SK-N-SH (cell line): Measurements from ENCODE around the gene SYT13. TPM values are rescaled to one million over a fixed set of nuclear protein-coding genes. Genes with fewer than 3 reads are reported as not detected.
A peak's percentile ranks its signal among the peaks of the same experiment; 100 is the strongest.
"Not testable (repeated sequence)": the region's sequence is repeated elsewhere in the genome, so short reads cannot be mapped to it uniquely, and the experiment has no call there.

Experiments
- CTCF ChIA-PET: fragments of 300-600, 350-600 bp; formaldehyde crosslinking; extraction: SDS; loops from one replicate; lab custom pipeline; 2021; lab: Yijun Ruan, JAX
- POLR2A ChIA-PET: fragments of 350-600 bp; sonication (Branson Sonifier 250); formaldehyde crosslinking; extraction: SDS; loops from one replicate; lab custom pipeline; 2020; ENCODE audit warnings: antibody characterized with exemption, inconsistent platforms; lab: Yijun Ruan, JAX
- DNase-seq: peaks from one replicate; pipeline ENCODE4 v3.0.0; 2012
- H2AFZ ChIP-seq: fragments of 200-600 bp; sonication (generic); 2 replicates; pipeline ENCODE4 v1.8.1; 2016; ENCODE audit warnings: antibody characterized with exemption, mild to moderate bottlenecking, low read depth
- H3F3A ChIP-seq: fragments of 200-600 bp; sonication (generic); replicated peaks from 2 replicates; pipeline ENCODE3; 2016; ENCODE audit warnings: antibody characterized with exemption, mild to moderate bottlenecking; ENCODE audit not compliant: insufficient read depth
- H3K27ac ChIP-seq, 2 experiments: fragments of 200-500 bp in 1 of 2; fragments of 200-600 bp in 1 of 2; sonication (Bioruptor generic) in 1 of 2; sonication (generic), shearing (Covaris generic) in 1 of 2; 2 replicates each; pipeline versions ENCODE4 v1.5.1 to v1.6.1; 2014 to 2016; ENCODE audit warnings: low read depth in 2 of 2, inconsistent platforms in 1 of 2, low read length in 1 of 2, mild to moderate bottlenecking in 1 of 2, mixed read lengths in 1 of 2
- H3K27me3 ChIP-seq: fragments of 200-600 bp; sonication (generic), shearing (Covaris generic); 2 replicates; pipeline ENCODE4 v1.6.1; 2016; ENCODE audit warnings: mixed run types; ENCODE audit not compliant: insufficient read depth
- H3K36me3 ChIP-seq, 2 experiments: fragments of 200-500 bp in 1 of 2; fragments of 200-600 bp in 1 of 2; sonication (Bioruptor generic) in 1 of 2; sonication (generic) in 1 of 2; replicated peaks in 1 of 2; 2 replicates each; pipeline versions ENCODE3 to v1.5.1; 2014 to 2016; ENCODE audit warnings: low read length in 1 of 2, mild to moderate bottlenecking in 1 of 2; ENCODE audit not compliant: insufficient read depth in 2 of 2, control insufficient read depth in 1 of 2
- H3K4me1 ChIP-seq, 2 experiments: fragments of 200-500 bp in 1 of 2; fragments of 200-600 bp in 1 of 2; sonication (Bioruptor generic) in 1 of 2; sonication (generic), shearing (Covaris generic) in 1 of 2; 2 replicates each; pipeline versions ENCODE4 v1.5.1 to v1.6.1; 2014 to 2016; ENCODE audit warnings: low read depth in 1 of 2, low read length in 1 of 2, mixed run types in 1 of 2; ENCODE audit not compliant: insufficient read depth in 2 of 2, control insufficient read depth in 1 of 2
- H3K4me2 ChIP-seq: fragments of 200-600 bp; sonication (generic), shearing (Covaris generic); 2 replicates; pipeline ENCODE4 v1.6.1; 2017; ENCODE audit warnings: mixed run types
- H3K4me3 ChIP-seq, 2 experiments: fragments of 200-500 bp in 1 of 2; fragments of 200-600 bp in 1 of 2; sonication (Bioruptor generic) in 1 of 2; sonication (generic), shearing (Covaris generic) in 1 of 2; 2 replicates each; pipeline versions ENCODE4 v1.5.1 to v1.8.1; 2014 to 2016; ENCODE audit warnings: low read depth in 2 of 2, inconsistent platforms in 1 of 2, low read length in 1 of 2, mild to moderate bottlenecking in 1 of 2, mixed read lengths in 1 of 2, moderate library complexity in 1 of 2
- H3K79me2 ChIP-seq: fragments of 200-600 bp; sonication (generic); 2 replicates; pipeline ENCODE4 v1.8.1; 2017; ENCODE audit warnings: mild to moderate bottlenecking; ENCODE audit not compliant: insufficient read depth
- H3K9ac ChIP-seq: fragments of 200-600 bp; sonication (generic); 2 replicates; pipeline ENCODE4 v1.6.1; 2017; ENCODE audit warnings: mixed run types
- H3K9me2 ChIP-seq: fragments of 200-600 bp; sonication (generic); 2 replicates; pipeline ENCODE4 v1.6.1; 2017; ENCODE audit warnings: mixed run types
- H3K9me3 ChIP-seq: fragments of 200-600 bp; sonication (generic); 2 replicates; pipeline ENCODE4 v1.6.1; 2017; ENCODE audit warnings: mixed run types, mild to moderate bottlenecking, moderate library complexity
- H4K20me1 ChIP-seq: fragments of 200-600 bp; sonication (generic); 2 replicates; pipeline ENCODE4 v1.6.1; 2017; ENCODE audit warnings: mild to moderate bottlenecking, mixed run types; ENCODE audit not compliant: insufficient read depth
- CHD2 ChIP-seq: fragments of 150-350 bp; IDR thresholded peaks from 2 replicates; pipeline ENCODE4 v1.6.1; 2018; ENCODE audit warnings: low read length; ENCODE audit not compliant: partially characterized antibody
- GATA2 ChIP-seq: sonication (generic); formaldehyde crosslinking; IDR thresholded peaks from 2 replicates; pipeline ENCODE4 v1.5.0; 2020; ENCODE audit warnings: mild to moderate bottlenecking, missing genetic modification reagents
- JUND ChIP-seq: IDR thresholded peaks from 2 replicates; pipeline ENCODE4 v1.4.0; 2012
- MXI1 ChIP-seq: IDR thresholded peaks from 2 replicates; pipeline ENCODE4 v1.6.1; 2012; ENCODE audit warnings: mild to moderate bottlenecking, low read depth, low read length, improper control_type of control experiment
- NFIC ChIP-seq: IDR thresholded peaks from 2 replicates; pipeline ENCODE4 v1.4.0; 2012; ENCODE audit warnings: borderline replicate concordance
- RAD21 ChIP-seq: IDR thresholded peaks from 2 replicates; pipeline ENCODE4 v1.6.1; 2012; ENCODE audit warnings: mild to moderate bottlenecking, low read length
- SIN3A ChIP-seq: IDR thresholded peaks from 2 replicates; pipeline ENCODE4 v1.6.1; 2012; ENCODE audit warnings: low read depth, mild to moderate bottlenecking, low read length, moderate library complexity, borderline replicate concordance
- SMC3 ChIP-seq: IDR thresholded peaks from 2 replicates; pipeline ENCODE4 v1.6.1; 2012; ENCODE audit warnings: low read depth, low read length, improper control_type of control experiment
- TAF1 ChIP-seq: IDR thresholded peaks from 2 replicates; pipeline ENCODE4 v1.6.1; 2012; ENCODE audit warnings: low read depth, mild to moderate bottlenecking, low read length, moderate library complexity, borderline replicate concordance
- TEAD4 ChIP-seq: IDR thresholded peaks from 2 replicates; pipeline ENCODE4 v1.4.0; 2012; ENCODE audit warnings: mild to moderate bottlenecking, borderline replicate concordance; ENCODE audit not compliant: insufficient read depth
- ZBTB33 ChIP-seq: IDR thresholded peaks from 2 replicates; pipeline ENCODE4 v1.4.0; 2012; ENCODE audit warnings: low read depth, borderline replicate concordance
- WGBS: methylation state at CpG from one replicate; pipeline ENCODE4 v1.1.6; 2017; ENCODE audit warnings: low lambda C conversion rate; 5-methylcytosine and 5-hydroxymethylcytosine counted together
- polyA plus RNA-seq, 3 experiments: library from polyadenylated mRNA; depleted of rRNA; stranded (reverse); fragments of >200 nt; gene quantifications; 2 replicates each; pipeline ENCODE4 v1.2.3, GENCODE V29; 2012
- TF ChIP-seq, protein P1 (sequence below): fragments of 200-600 bp; sonication (generic); IDR thresholded peaks from 2 replicates; pipeline ENCODE4 v1.6.1; 2017; ENCODE audit warnings: antibody characterized with exemption, mild to moderate bottlenecking, moderate library complexity

SYT13 gene
- polyA plus RNA-seq, 1 of the 3 experiments (the other 2 are of a cell fraction), result not detected

- H2AFZ ChIP-seq, H3K4me2 ChIP-seq, H3K27ac ChIP-seq, H3K4me3 ChIP-seq, H3K36me3 ChIP-seq, H4K20me1 ChIP-seq, H3K9ac ChIP-seq, POLR2A ChIA-PET, H3K79me2 ChIP-seq, H3K9me2 ChIP-seq, H3K4me1 ChIP-seq, H3K27me3 ChIP-seq, H3F3A ChIP-seq, H3K9me3 ChIP-seq: not testable (repeated sequence)
- peak; percentile 87 for DNase-seq
- WGBS, result 7% methylated on average over 11 of the region's 11 CpGs
- CTCF ChIA-PET, result interaction anchor here (0.6 to 13.2 kb wide), 11 partner anchors 8 to 364 kb away, joined by 3 to 188 read pairs (median 3); partner anchors contain the start of gene SYT13
- TF ChIP-seq SMC3, result peak; percentile 84
- TF ChIP-seq RAD21, result peak; percentile 84
- TF ChIP-seq, protein P1, sequence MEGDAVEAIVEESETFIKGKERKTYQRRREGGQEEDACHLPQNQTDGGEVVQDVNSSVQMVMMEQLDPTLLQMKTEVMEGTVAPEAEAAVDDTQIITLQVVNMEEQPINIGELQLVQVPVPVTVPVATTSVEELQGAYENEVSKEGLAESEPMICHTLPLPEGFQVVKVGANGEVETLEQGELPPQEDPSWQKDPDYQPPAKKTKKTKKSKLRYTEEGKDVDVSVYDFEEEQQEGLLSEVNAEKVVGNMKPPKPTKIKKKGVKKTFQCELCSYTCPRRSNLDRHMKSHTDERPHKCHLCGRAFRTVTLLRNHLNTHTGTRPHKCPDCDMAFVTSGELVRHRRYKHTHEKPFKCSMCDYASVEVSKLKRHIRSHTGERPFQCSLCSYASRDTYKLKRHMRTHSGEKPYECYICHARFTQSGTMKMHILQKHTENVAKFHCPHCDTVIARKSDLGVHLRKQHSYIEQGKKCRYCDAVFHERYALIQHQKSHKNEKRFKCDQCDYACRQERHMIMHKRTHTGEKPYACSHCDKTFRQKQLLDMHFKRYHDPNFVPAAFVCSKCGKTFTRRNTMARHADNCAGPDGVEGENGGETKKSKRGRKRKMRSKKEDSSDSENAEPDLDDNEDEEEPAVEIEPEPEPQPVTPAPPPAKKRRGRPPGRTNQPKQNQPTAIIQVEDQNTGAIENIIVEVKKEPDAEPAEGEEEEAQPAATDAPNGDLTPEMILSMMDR, result peak; percentile 75
Measured at GRCh38 chr11:45293566-45294192, 7.5 kb upstream of the SYT13 start.

DNA sequence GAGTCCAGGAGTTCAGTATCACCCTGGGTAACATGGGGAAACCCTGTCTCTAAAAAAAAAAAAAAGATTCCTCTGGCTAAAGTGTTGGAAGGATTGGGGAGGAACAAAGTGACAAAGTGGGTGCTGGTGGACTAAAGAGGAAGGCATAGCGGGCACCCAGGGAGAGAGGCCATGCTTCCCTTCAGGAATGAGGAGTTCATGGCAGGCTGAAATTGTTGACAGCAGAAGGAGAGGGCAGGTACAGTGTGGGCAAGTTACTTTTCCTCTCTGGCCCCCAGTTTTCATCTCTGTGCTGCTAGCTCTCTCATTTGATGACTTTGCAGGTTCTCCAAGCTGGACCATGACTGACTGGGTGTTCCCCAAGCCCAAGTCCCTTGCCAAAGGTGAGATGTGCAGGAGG is 4.4 kb upstream of the SYT13 start:
- Histone ChIP-seq H3K9ac (no peak overlapping the region), H3K4me2 (no peak overlapping the region), H3K36me3 (no peaks in the 10 kb centered on the region), H3K79me2 (no peaks in the 10 kb centered on the region), H2AFZ (no peak overlapping the region), H4K20me1 (no peaks in the 10 kb centered on the region), H3K9me3 (no peaks in the 10 kb centered on the region), H3K27me3 (peaks cover 23% of the 10 kb centered on the region), H3K9me2 (no peaks in the 10 kb centered on the region), H3K4me1 (peaks cover 0 to 7% of the 10 kb centered on the region in 2 experiments; a peak in 1 of 4 replicates), H3K27ac (no peak overlapping the region), H3F3A (no peaks in the 10 kb centered on the region), H3K4me3 (no peak overlapping the region)
- no peak for TF ChIP-seq JUND
- no peak for TF ChIP-seq MXI1
- no peak for TF ChIP-seq TEAD4
- TF ChIP-seq TAF1, result no peak
- TF ChIP-seq NFIC, result no peak
- TF ChIP-seq ZBTB33, result no peak
- TF ChIP-seq SIN3A, result no peak
- no peak for TF ChIP-seq GATA2 (CRISPR knock-in tag)
- no peak for TF ChIP-seq CHD2
- TF ChIP-seq RAD21, result no peak
- TF ChIP-seq, protein P1, result no peak
- WGBS, result 61% methylated on average over 1 of the region's 1 CpG
- POLR2A ChIA-PET, result interaction anchor here (1.2 kb wide), 1 partner anchor 44 kb away, joined by 4 read pairs; no protein-coding TSS in a partner anchor
- CTCF ChIA-PET, result interaction anchor here (1.0 to 13.2 kb wide), 4 partner anchors 25 to 186 kb away, joined by 3 to 188 read pairs (median 5); no protein-coding TSS in a partner anchor
- DNase-seq, result no peak
